ENCODE data around the gene SUSD1.

- TF ChIP-seq POLR2A (IDR thresholded peaks at IDR 0.05) (no peak), CTCF (IDR thresholded peaks at IDR 0.05) (no peak), POLR2AphosphoS5 (IDR thresholded peaks at IDR 0.05) (no peak)
Observed at GRCh38 chr9:112093147-112093869, 81.8 kb downstream of the SUSD1 start.
